Superior temporal gyrus (tissue), 1 donor: ENCODE measurements around the gene NAV2.

Experiments used
- DNase-seq: peaks from one replicate; pipeline ENCODE4 v3.0.0-alpha.2; 2016; ENCODE audit errors: extremely low spot score

Gene NAV2

GRCh38 chr11:19805376-19805775 is 92.7 kb downstream of the NAV2 start:
- DNase-seq: no peak

GRCh38 chr11:19805827-19806226 is 93.2 kb downstream of the NAV2 start:
- DNase-seq: no peak

GRCh38 chr11:19806251-19806650 is 93.6 kb downstream of the NAV2 start:
- DNase-seq: no peak

GRCh38 chr11:19808076-19808911 is 95.7 kb downstream of the NAV2 start:
- peak; percentile 70 for DNase-seq

GRCh38 chr11:19810852-19811251 is 98.2 kb downstream of the NAV2 start:
- no peak for DNase-seq

GRCh38 chr11:19811380-19811779 is 98.7 kb downstream of the NAV2 start:
- DNase-seq: no peak

- no peak for DNase-seq
Measured at GRCh38 chr11:19812096-19812495, 99.5 kb downstream of the NAV2 start.

- DNase-seq: no peak
Measured at GRCh38 chr11:19812710-19813109, 100.1 kb downstream of the NAV2 start.

GRCh38 chr11:19813158-19813879 is 100.7 kb downstream of the NAV2 start:
- DNase-seq: no peak

GRCh38 chr11:19814421-19814820 is 101.8 kb downstream of the NAV2 start:
- no peak for DNase-seq

- DNase-seq: no peak
Measured at GRCh38 chr11:19816040-19816439, 103.4 kb downstream of the NAV2 start.

- no peak for DNase-seq
Measured at GRCh38 chr11:19816817-19817216, 104.2 kb downstream of the NAV2 start.

GRCh38 chr11:19817265-19817851 is 104.7 kb downstream of the NAV2 start:
- no peak for DNase-seq

- no peak for DNase-seq
Measured at GRCh38 chr11:19817870-19818269, 105.2 kb downstream of the NAV2 start.

- no peak for DNase-seq
Measured at GRCh38 chr11:19818619-19819018, 106.0 kb downstream of the NAV2 start.

- no peak for DNase-seq
Measured at GRCh38 chr11:19819148-19819547, 106.5 kb downstream of the NAV2 start.

GRCh38 chr11:19820100-19820499 is 107.5 kb downstream of the NAV2 start:
- DNase-seq: no peak

GRCh38 chr11:19821412-19821875 is 108.8 kb downstream of the NAV2 start:
- DNase-seq: no peak

GRCh38 chr11:19821993-19822392 is 109.4 kb downstream of the NAV2 start:
- DNase-seq: no peak

GRCh38 chr11:19822531-19822930 is 109.9 kb downstream of the NAV2 start:
- no peak for DNase-seq

GRCh38 chr11:19826606-19827005 is 114.0 kb downstream of the NAV2 start:
- DNase-seq: no peak

- no peak for DNase-seq
Measured at GRCh38 chr11:19827399-19828135, 114.9 kb downstream of the NAV2 start.
